ENCODE results near the gene HACD2.

The HACD2 gene

DNA sequence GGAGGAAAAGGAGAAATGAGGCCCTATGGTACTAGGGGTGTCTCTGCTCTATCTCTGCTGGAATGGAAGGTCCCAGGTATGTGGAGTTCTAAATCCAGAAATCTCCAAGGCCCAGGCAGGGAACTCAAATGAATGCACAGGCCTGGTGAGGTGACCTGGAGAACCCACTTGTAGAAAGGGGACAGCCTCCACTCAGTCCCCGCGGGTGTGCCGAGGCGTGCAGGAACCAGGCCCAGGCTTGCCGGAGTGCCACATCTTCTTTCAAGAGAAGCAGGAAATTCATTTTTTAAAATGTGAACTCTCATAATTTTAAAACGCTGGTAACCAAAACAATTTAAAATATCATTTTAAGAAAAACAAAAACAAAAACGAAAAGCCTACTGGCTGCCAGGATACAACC lies 103.8 kb downstream of the HACD2 start:
- DNase-seq: no peak

DNA sequence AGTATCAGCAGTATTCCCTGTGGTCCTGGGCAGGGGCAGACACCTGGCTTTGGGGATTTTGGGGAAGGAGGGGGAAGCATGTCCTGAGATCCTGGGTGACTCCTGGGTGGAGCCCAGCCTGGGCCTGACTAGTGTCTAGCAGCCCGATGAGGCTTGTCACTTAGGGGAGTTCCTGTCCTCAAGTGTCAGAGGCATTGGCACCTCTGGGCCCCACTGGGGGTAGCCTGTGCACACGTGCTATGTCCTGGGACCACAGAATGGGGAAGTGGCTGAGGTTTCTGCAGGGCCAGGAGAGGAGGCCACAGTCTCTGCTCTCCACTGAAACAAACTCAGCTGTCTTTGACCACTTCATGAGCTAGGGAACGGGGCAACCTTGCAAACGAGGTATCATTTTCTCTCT lies 104.4 kb downstream of the HACD2 start:
- DNase-seq: no peak

DNA sequence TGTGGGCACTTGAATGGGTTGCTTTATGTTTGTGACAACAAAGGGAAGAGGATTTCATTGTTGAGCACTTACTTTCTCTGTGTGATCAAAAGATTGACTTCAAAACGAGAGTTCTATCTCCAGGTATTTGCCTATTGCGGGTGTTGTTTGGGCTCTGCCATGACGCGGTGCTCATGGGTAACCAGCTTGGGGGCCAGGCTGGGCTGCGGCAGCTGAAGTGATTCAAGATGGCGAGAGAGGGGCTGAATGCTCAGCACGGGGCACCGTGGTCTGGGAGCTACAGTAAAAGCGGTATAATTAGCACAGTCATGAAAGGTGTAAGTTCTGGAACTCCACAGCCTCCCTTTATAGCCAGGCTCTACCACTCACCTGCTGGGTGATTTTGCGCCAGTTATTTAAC lies 105.0 kb downstream of the HACD2 start:
- DNase-seq: no peak

DNA sequence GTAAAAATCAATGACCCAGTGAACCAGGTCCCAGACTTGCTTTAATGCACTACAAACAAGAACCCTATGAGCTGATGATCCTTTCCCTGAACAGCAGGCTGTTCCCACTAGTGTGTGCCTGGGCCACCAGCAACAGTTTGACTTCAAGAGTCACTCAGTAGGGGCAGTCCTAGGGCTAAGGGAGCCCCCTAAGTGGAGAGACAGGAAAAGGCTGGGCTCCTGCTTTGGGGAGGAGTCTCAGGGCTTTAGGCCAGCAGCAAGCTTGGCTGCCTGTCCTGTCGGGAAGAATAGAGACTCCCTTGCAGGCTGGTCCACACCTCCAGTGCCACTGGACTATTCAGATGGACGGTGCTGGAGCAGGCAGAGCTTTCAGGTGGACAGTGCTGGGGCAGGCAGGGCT lies 106.5 kb downstream of the HACD2 start:
- no peak for DNase-seq

DNA sequence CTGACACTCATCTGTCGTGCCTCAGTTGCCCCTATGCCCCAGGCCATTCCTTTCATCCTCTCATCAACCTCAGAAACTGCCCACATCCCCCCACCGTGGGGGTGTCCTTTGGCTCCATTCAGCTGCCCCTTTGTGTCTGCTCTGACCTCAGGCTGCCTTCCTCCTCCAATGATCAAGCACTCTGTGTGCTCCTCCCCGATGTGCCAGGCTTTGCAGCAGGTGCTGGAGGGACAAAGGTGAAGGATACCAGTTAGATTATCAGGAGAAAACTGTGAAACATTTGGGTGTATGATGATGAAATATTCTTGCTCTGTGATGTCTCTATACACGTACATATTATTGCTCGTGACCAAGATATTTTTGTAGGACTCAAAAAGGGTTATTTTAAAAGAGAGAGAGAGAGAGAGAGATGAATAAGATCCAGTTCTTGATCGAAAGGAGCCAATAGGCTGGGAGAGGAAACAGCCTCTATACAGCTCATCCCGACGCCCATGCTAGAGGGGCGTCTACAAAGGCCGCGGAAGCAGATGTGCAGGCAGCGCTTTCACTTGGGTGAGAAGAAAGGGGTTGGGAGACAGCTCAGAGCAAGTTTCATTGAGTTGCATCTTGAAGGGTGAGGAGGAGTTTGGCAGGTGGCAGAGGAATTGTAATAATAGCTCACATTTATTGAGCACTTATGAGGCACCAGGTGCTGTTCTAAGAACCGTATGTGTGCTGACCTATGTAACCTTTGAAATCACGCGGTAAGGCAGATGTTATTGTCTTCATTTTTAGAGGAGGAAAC lies 107.7 kb downstream of the HACD2 start:
- no peak for DNase-seq

DNA sequence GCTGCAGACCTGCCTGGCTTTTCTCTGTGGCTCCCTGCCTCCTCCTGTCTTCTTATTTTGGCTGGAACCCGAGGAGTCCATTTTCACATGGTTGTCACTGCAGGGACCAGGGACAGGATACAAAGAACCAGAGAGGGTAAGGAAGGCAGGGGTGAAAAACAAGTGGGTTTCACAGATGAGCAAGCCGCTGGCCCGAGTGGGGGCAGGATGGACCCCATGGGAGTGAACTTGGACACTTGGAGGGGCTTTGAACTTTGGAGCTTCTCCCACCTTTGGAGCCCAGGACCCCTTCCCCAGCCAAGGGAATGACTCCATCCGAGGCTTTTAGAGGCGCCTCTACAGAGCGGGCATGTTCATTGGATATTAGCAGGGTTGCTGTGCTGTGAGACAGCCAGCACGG lies 109.1 kb downstream of the HACD2 start:
- no peak for DNase-seq

DNA sequence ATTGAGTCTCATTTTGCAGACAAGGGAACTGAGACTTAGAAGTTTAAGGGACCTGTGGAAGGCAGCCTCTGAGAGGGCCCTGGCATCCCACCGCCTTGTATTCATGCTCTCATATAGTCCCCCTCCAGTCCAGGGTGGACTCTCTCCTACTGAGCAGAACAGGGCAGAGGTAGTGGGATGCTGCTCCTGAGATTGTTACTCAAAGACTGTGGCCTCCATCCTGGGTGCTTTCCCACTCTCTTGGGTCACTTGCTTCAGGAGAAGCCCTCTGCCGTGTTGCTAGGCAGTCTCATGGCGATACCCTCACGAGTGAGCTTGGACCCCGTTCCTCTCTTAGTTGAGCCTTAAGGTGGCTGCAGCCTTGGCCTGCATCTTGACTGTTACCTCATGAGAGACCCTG lies 113.7 kb downstream of the HACD2 start:
- no peak for DNase-seq

DNA sequence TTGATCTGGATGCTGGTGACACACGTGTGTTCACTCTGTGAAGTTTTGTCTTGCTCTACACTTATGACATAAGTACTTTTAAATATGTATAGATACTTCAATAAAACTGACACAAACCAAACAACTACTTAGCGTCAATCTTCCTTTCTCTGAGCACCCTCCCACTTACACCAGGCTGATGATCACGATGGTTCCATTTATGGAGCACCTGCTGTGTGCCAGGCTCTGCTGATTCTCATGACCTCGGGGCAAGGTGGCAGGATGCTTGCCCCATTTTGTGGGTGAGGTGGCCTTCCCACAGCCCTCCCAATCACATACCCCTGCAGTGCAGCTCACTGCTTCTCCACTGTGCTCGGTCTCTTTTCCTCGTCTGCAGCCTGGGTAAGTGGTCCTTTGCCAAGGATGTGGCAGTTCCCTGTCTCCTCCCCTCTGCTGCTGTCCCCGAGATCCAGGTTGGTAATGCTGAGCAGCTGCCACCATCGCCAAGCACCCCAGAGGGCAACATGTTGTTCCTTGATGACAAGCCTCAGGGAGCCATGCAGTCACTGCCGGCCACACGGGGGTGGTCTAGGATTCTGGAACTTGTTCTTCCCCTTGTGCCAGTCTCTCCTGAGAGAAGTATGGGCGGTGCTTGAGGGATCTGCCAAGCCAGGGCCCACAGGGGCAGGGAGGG lies 115.4 kb downstream of the HACD2 start:
- DNase-seq: peak in 1 of 14 donors; percentile 7

DNA sequence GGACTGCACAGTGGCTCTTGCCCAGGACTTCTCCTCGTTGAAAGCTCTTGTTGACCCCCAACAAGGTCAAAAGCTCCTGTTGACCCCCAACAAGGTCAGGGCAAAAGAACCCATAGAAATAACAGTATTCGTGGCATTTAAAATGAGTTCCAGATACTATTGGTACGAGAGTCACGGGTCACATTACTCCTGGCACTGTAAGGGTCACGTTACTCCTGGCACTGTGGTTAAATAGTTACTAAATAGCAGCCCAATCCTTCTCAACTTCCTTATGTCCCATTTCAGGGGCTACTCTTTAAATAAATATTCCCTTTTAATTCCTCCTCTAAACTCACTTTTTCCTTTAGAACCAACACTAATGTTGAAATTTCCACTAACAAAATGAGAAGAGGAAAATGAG lies 117.8 kb downstream of the HACD2 start:
- DNase-seq: no peak

DNA sequence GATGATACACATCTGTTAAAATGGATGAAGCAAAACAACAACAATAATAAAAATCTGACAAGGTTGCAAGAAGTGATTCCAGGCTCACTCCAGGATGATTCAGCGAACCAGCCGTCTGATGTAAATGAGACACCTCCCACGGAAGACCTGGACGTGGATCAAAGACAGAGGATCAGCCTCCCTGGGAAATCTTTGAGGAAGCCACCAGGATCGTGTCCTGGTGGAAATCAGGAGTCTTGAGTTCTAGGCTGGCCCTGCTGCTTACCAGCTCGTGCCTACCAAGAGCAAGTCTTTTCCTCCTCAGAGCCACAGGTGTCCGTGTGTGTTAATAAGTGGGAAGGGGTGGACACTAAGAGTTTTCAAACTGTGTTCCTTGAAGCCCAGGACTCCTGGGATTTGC lies 120.6 kb downstream of the HACD2 start:
- no peak for DNase-seq

DNA sequence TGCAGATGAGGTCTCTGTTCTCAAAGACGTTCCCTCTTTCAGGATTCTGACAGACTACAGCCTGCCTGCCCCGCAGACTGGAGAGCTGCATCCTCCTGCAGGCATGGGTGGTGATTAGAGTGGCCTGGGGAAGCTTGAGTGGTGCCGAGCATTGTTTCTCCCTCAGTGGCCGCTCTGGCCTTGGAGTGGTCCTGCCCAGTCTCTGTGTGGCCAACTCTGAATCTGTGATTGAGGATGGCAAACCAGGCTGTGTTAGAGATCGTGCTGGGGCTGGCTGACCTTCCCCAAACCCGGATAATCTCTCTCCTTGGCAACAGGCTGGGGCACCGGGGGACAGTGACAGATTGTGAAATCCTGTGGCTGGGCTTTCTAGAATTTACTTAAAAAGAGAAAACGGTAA lies 125.0 kb downstream of the HACD2 start:
- peak in 1 of 14 donors; percentile 70 for DNase-seq

DNA sequence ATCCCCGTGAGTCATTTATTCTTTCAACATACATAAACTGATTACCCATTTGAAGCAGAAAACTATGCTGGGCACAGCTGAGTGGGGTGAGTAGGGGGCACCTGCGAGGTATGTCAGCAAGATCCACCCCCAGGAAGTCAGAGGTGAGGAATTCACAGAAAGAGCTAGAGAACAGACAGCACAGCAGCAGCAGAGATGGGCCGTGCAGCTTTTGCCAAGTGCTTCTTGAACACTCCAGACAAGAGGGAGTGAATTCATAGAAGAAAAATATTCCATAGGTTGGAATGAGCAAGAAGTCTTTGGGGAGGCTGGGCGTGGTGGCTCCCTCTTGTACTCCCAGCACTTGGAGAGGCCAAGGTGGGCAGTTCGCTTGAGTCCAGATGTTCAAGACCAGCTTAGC lies 126.6 kb downstream of the HACD2 start:
- no peak for DNase-seq

DNA sequence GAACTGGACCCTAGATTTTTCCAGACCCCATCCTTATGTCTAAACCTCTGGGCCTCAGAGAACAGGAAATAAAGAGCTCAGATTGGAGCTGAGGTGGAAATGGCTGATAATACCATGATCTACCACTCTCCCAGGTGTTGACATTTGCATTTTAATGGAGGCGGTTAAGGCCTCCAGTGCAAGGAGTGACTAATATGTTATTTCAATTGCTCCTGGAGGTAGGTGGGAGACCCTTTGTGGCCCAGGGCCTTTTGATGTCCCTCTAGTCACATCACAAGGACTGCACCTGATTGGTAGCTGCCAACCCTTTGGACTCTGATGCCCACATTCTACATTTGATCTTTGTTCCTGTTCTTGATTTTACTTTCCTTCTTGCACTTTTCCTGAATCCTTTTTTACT lies 127.0 kb downstream of the HACD2 start:
- DNase-seq: no peak

DNA sequence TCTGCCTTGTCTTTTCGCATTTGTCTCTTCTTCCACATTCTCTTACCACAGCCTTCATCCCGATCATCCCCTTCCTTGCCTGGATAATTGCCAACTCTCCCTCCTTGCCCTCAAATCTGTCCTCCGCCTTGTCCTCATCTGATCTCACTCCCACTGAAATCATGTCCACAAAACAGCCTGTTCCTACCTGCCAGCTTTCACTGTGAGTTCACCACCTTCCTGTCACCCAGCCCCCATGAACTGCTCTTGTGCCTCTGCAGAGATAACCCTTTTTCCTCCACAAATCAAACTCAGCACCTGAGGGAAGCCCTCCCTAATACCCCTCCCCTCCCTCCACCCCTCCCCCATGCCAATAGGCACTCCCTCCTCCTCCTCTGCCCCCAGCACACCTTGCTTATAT lies 131.2 kb downstream of the HACD2 start:
- no peak for DNase-seq

DNA sequence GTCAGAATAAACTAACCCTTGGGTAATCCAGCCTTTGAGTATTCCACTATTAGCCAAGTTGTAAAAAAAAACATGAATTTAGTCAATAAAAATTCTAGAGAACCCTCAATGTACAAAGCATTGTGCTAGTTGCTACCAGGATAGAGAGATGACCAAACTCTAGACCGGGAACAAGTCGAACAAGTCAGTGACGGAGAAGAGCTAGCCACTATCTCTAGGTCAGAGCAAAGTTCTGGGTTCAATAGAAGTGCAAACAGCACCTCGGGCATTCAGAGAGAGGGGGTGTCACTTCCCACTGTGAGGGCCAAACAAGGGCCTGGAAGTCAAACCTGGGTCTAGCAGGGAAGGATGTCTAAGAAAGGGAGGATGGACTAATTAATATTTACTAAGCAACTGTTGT lies 133.7 kb downstream of the HACD2 start:
- DNase-seq: no peak

DNA sequence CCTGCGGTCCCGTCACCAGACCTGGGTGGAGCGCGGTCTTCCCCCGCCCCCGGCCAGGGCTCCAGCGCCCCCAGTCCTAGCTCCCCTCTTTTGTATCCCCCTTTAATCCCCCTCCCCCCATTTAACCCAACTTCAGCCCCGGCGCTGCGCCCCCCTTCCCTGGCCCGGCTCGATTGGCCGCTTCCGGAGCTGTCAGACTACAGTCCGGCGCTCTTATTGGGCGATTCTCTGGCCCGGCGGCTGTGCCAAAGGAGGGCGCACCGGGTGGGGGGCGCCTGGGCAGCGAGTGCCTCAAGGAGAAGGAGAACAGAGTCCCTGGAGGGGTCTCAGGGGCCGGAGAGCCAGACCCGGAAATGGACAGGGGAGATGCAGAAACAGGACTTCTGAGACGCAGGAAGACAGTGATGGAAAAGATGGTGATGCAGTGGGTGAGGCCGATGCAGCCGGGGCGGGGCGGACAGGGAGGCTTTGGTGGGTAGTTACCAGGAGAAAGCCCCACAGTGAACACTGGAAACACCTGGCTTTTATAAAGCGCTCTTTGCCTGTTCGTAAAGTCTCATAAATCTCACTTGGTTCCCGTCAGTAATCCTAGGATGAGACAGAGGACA lies 134.8 kb downstream of the HACD2 start:
- DNase-seq: peak in 9 of 14 donors; percentile 40 to 82 (median 71)

DNA sequence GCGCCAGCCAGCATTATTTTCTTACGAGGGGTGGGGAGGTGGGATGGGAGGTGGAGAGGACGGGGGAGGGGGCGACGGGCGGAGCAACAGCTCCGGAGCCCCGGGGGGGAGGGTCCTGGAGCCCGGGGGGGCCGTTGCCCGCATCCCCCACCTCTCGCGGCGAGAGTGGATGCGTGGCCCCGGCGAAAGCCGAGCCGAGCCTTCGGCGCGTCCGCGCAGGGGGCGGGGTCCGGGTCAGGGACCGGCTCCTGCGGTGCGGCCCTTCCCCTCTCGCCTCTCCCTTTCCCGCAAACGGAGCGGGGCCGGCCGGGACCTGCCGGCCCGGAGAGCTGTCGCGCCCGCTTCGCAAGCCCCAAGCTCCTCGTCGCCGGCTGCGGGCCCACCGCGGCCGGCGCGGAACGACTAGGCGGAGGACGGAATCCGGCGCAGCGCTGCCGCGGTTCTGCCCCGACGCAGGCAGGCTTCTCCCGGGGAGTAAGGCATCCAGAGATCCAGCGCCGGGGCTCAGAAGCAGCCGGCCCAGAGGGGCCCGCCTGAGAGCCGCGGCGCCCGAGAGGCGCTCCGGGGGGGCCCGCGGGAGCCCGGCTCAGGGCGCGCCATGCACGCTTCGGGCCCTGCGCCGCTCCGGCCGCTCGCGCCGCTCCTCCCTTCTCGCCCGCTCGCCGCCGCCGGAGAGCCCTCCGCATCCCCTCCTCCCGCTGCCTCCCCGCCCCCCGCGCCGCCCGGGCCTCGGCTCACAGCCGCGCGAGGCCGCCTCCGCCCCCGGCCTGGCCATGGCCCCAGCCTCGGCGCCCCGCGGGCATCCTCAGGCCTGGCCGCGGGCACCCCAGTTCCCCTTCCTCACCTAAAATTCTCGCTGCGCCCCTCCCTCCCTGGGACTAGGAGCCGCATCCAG lies 135.5 kb downstream of the HACD2 start:
- peak in 7 of 14 donors; percentile 54 to 82 (median 60) for DNase-seq

DNA sequence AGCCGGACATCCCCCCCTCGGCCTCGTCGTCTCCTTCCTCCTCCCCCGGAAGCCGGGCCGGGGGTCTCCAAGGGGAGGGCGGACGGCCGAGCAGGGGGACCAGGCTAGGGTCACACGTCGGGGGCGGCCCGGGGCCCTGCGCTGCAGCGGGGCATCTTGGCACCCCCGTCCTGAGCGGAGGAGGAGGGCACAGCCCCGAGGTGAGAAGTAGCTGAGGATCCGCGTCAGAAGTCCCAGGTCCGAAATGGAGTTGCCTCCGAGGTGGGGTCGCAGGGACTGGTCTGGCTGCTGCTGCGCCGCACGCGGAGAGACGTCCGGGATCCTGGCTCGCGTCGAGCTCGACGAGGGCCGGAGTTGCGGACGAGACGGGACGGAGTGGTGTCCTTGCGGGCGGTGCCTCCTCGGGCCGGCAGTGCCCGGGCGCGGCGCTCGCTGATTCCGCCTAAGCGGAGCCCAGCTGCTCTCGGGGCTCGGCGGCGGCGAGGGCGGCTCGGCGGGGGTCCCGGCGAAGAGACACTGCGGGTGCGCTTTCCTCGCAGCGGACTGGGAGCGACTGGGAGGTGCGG lies 136.2 kb downstream of the HACD2 start, which contains the start of gene ADCY5:
Gene ADCY5, minus strand, starts transcription at position 555 of the 566 bp plus-strand sequence. Its CDS starts 545 bp downstream, at position 10.
- peak in 2 of 14 donors; percentile 37 to 54 for DNase-seq

DNA sequence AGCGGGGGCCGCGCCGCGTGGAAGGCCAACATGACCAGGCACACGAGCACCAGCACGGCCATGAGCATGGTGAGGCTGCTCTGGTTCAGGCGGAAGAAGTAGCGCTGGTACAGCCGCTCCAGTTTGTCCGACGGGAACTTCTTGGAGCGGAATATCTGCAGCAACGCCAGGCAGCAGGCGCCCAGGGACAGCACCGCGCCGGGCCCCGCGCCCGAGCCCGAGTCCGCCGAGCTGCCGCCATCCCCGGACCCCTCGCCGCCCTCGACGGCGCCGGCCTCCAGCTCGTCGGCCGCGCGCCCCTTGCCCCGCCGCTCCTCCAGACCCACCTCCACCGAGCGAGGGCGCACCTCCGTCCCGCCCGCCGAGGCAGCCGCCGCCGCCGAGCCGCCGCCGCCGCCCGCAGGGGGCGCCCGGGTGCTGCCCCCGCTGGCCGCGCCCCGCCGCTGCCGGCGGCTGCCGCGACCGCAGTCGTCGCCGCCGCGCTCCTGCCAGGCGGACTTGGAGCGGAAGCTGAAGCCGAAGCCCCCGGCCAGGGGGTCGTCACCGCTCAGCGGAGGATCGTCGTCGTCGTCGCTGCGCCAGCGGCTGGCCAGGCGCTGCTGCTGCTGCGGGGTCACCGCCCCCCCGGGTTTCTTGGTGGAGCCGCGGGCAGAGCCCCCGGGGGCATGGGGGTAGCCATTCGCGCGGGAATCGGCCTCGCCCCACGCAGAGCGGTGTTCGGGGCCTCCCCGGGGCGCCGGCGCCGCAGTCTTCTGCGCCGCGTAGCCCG lies 136.9 kb downstream of the HACD2 start:
- DNase-seq: peak in 2 of 14 donors; percentile 51 to 58

DNA sequence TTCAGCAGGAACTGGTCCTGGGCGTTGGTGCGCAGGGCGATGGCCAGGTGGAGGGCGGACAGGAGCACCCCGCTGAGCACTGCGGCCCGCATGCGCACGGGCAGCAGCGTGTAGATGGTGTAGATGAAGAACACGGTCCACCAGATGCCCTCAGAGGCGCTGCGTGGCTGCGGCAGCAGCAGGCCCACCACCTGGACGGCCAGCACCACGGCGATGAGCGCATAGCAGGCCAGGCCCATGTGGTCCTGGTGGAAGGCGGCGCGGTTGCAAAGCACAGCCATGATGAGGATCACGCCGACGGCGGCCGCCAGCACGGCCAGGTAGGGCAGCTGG lies 137.5 kb downstream of the HACD2 start:
- DNase-seq: no peak

DNA sequence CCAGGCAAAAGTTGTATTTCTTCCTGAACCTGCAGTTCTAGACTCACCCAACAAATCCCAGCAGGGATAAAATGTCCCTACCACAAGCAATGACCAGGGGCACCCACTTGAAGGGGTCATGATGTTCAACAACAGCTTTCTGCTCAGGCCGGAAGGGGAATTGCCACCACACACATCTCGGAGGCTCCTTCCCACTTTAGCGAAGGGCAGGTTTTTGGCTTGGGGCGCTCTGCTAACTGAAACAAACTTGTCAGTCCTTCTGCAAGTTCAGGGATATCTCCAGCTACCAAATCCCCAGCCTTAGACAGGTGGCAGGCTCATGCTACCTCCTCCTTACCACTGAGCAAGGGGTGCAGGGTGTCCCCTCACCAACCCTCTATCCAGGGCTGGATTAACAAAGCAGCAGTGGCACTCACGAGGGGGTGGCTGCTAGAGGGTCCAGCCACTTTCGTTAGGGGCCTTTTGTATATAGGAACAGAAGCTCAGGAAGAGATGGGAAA lies 138.2 kb downstream of the HACD2 start:
- DNase-seq: peak in 2 of 14 donors; percentile 58 to 65

All from C1 segment of cervical spinal cord (tissue), 14 donors.